Measurements from ENCODE around the gene CIB4. TPM values are rescaled to one million over a fixed set of nuclear protein-coding genes. Genes with fewer than 3 reads are reported as not detected.

The CIB4 gene
- total and polyA plus RNA-seq, 2 of the 13 experiments (the other 11 are each of a cell fraction or from before 2014, with no cell fraction given), result not detected

DNA sequence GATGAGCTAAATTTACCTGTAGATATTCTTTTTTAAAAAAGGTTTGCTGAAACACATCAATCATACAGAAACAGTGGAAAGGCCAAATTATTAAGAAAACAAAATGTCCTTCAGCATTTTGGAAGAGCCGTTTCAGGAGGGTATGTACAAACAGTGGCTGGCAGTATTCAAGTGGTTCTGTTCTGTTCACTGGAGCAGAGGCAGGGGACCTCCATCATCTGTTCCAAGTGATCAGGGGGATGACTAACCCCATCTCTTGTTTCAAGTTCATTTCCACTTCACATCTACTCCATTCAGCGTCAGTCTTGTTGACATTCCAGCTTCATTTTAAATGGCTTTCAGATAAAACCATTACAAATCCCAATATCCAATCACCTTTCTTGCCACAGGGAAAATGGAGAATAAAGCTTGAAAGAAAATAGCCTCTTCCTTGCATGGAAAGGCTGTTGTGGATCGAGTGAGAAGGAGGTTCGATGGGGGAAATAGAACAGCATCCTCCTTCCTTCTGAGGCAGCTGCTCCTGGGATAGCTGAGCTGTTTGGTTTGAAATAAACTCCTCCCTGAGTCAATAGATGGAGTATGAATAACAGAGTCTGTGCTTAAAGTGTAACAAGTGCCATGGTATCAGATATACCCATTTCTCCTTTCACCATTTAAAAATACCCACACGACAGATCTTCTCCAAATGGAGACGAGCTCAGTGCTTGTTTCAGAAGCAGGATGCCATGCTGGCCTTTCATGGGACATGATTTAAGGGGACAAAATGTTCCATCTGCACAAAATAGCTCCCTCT, 99.6 kb downstream of the CIB4 start:
- FAIRE-seq (no peak), DNase-seq (ENCODE audit: low spot score) (no peak), ATAC-seq (no peak)
- POLR2A ChIA-PET, result no interaction called here
- no peak overlapping the region for H3K27ac ChIP-seq (ENCODE audit: extremely low read length, insufficient read depth, low read length)
- no peak overlapping the region for H2AFZ ChIP-seq (ENCODE audit: low read length)
- H3K9me3 ChIP-seq (ENCODE audit: low read length), result no peaks in the 10 kb centered on the region
- H3K36me3 ChIP-seq (replicated peaks in 1 of 2; ENCODE audit: control insufficient read depth in 1 of 2, insufficient read depth in 2 of 2, low read length in 2 of 2), result no peaks in the 10 kb centered on the region
- H4K20me1 ChIP-seq (ENCODE audit: insufficient read depth, low read length), result no peaks in the 10 kb centered on the region
- 5% methylated on average over 6 of the region's 6 CpGs for WGBS (ENCODE audit: low lambda C conversion rate)
- no peak overlapping the region for H3K4me2 ChIP-seq (ENCODE audit: low read depth, low read length)
- H3K4me3 ChIP-seq (replicated peaks in 1 of 3; ENCODE audit: insufficient read depth in 1 of 3, low read depth in 2 of 3, low read length in 3 of 3), result no peak overlapping the region
- CTCF ChIA-PET (ENCODE audit: low intra/inter-chr PET ratio, low total read pairs), result no interaction called here
- H3K9ac ChIP-seq (ENCODE audit: insufficient read depth, low read depth, low read length), result no peak overlapping the region
- no peak for TF ChIP-seq KDM4B (CRISPR knock-in tag; IDR thresholded peaks at IDR 0.05)
- TF ChIP-seq ZNF766 (CRISPR knock-in tag; IDR thresholded peaks at IDR 0.05; ENCODE audit: borderline replicate concordance), result no peak
- no peak for TF ChIP-seq SIX4 (CRISPR knock-in tag; IDR thresholded peaks at IDR 0.05)
- TF ChIP-seq CENPBD1 (CRISPR knock-in tag; IDR thresholded peaks at IDR 0.05; ENCODE audit: borderline replicate concordance, low read depth), result no peak
- TF ChIP-seq XBP1 (CRISPR knock-in tag; IDR thresholded peaks at IDR 0.05), result no peak
- no peak for TF ChIP-seq SATB2 (CRISPR knock-in tag; IDR thresholded peaks at IDR 0.05)
- no peak for TF ChIP-seq TCF12 (IDR thresholded peaks at IDR 0.05)
- TF ChIP-seq TCF12 (CRISPR knock-in tag; IDR thresholded peaks at IDR 0.05), result no peak
- TF ChIP-seq PRDM15 (CRISPR knock-in tag; IDR thresholded peaks at IDR 0.05), result no peak
- no peak for TF ChIP-seq ZBTB7A (CRISPR knock-in tag; IDR thresholded peaks at IDR 0.05)
- no peak for TF ChIP-seq GABPA (IDR thresholded peaks at IDR 0.05; ENCODE audit: low read depth, low read length)
- TF ChIP-seq GABPA (CRISPR knock-in tag; IDR thresholded peaks at IDR 0.05; ENCODE audit: low read depth), result no peak
- no peak for TF ChIP-seq ZSCAN30 (CRISPR knock-in tag; IDR thresholded peaks at IDR 0.05)
- no peak for TF ChIP-seq ZC3H4 (CRISPR knock-in tag; IDR thresholded peaks at IDR 0.05; ENCODE audit: borderline replicate concordance)
- no peak for TF ChIP-seq ZNF275 (CRISPR knock-in tag; IDR thresholded peaks at IDR 0.05; ENCODE audit: borderline replicate concordance)
- in situ Hi-C loops (cut with HindIII; ENCODE audit: extremely low pct_ligation_motif_present, low pct_unique_long_range_greater_than_20kb) (no loop called here), intact Hi-C loops (cut with micrococcal nuclease; ENCODE audit: unreplicated experiment) (no loop called here)
- BruUV-seq (replicated peaks), result no TSS peak
- H3K27me3 ChIP-seq (ENCODE audit: control insufficient read depth in 1 of 2, insufficient read depth in 2 of 2, low read length in 2 of 2), result peaks cover 7 to 52% of the 10 kb centered on the region in 2 experiments
- no peaks in the 10 kb centered on the region for H3K79me2 ChIP-seq (ENCODE audit: insufficient read depth, low read length)
- H3K4me1 ChIP-seq (ENCODE audit: insufficient read depth, low read length), result no peaks in the 10 kb centered on the region

Data from HepG2 (cell line).